Activated B cell treated with CpG ODN at 0.5 μM for 24 hours (primary cell): Measurements from ENCODE around the gene CS. TPM values are rescaled to one million over a fixed set of nuclear protein-coding genes. Genes with fewer than 3 reads are reported as not detected.

Experiments used
- ATAC-seq: fragments of 200-7000 bp; cut with Tn5 transposase; one replicate; pipeline ENCODE4 v1.10.0; 2021; ENCODE audit warnings: low read depth, mild to moderate bottlenecking, moderate library complexity
- CTCF ChIA-PET: fragments of 350-600 bp; sonication (Branson Sonifier 250); formaldehyde crosslinking; loops from one replicate; lab custom pipeline; 2021; ENCODE audit warnings: antibody characterized with exemption; lab: Charles Lee
- POLR2A ChIA-PET: fragments of 350-600 bp; sonication (Branson Sonifier 250); formaldehyde crosslinking; loops from one replicate; lab custom pipeline; 2021; ENCODE audit warnings: antibody characterized with exemption; lab: Charles Lee
- DNase-seq: peaks from one replicate; pipeline ENCODE4 v3.0.0; 2022
- H3K27ac Mint-ChIP-seq: one replicate; pipeline ENCODE4 v1.8.0; 2020; ENCODE audit warnings: mixed read lengths
- H3K27me3 Mint-ChIP-seq: one replicate; pipeline ENCODE4 v1.8.0; 2021; ENCODE audit warnings: mixed read lengths
- H3K36me3 Mint-ChIP-seq: one replicate; pipeline ENCODE4 v1.8.0; 2021; ENCODE audit warnings: low read depth, mixed read lengths
- H3K4me1 Mint-ChIP-seq: one replicate; pipeline ENCODE4 v1.8.0; 2021; ENCODE audit warnings: mixed read lengths
- H3K4me3 Mint-ChIP-seq: one replicate; pipeline ENCODE4 v1.8.0; 2020; ENCODE audit warnings: mild to moderate bottlenecking, mixed read lengths
- H3K9me3 Mint-ChIP-seq: one replicate; pipeline ENCODE4 v1.8.0; 2020; ENCODE audit warnings: mixed read lengths
- CTCF ChIP-seq: fragments of 200-600 bp; IDR thresholded peaks from one replicate; pipeline ENCODE4 v1.8.0; 2022; ENCODE audit warnings: antibody characterized with exemption, mild to moderate bottlenecking
- intact Hi-C: fragments of 100-400 bp; cut with micrococcal nuclease; formaldehyde crosslinking; loops from one replicate; pipeline ENCODE4 v1.15.1; 2024
- total RNA-seq: library from RNA; stranded (reverse); gene quantifications from 2 replicates; pipeline ENCODE4 v1.2.3, GENCODE V29; 2022

CS gene
- total RNA-seq, 1 donor from 2014 or later = 233 TPM

- Mint-ChIP-seq H3K27ac (no peak overlapping the region), H3K9me3 (no peaks in the 10 kb centered on the region), H3K27me3 (no peaks in the 10 kb centered on the region), H3K4me1 (peaks cover 15% of the 10 kb centered on the region), H3K36me3 (peaks cover 10% of the 10 kb centered on the region), H3K4me3 (no peak overlapping the region)
- no peak for DNase-seq
- ChIA-PET POLR2A (no interaction called here), CTCF (no interaction called here)
- intact Hi-C loops = no loop called here
- no peak for ATAC-seq
- no peak for TF ChIP-seq CTCF
Observed at GRCh38 chr12:56229082-56229481, 71.0 kb downstream of the CS start.

- H3K27me3 Mint-ChIP-seq = no peaks in the 10 kb centered on the region
- H3K36me3 Mint-ChIP-seq = peaks cover 27% of the 10 kb centered on the region
- ATAC-seq = no peak
- ChIA-PET POLR2A (no interaction called here), CTCF (no interaction called here)
- no peaks in the 10 kb centered on the region for H3K9me3 Mint-ChIP-seq
- H3K27ac Mint-ChIP-seq = peak overlapping the region; percentile 98
- intact Hi-C loops = loop anchor here (1.0 to 5.0 kb wide), 10 partner anchors 19 to 487 kb away; partner anchors contain the start of genes ANKRD52, MYL6B, PYM1 and RAB5B
- peaks cover 44% of the 10 kb centered on the region for H3K4me1 Mint-ChIP-seq
- TF ChIP-seq CTCF = no peak
- H3K4me3 Mint-ChIP-seq = peak overlapping the region; percentile 99
- DNase-seq = no peak
Observed at GRCh38 chr12:56224954-56225353, 75.2 kb downstream of the CS start.

DNA sequence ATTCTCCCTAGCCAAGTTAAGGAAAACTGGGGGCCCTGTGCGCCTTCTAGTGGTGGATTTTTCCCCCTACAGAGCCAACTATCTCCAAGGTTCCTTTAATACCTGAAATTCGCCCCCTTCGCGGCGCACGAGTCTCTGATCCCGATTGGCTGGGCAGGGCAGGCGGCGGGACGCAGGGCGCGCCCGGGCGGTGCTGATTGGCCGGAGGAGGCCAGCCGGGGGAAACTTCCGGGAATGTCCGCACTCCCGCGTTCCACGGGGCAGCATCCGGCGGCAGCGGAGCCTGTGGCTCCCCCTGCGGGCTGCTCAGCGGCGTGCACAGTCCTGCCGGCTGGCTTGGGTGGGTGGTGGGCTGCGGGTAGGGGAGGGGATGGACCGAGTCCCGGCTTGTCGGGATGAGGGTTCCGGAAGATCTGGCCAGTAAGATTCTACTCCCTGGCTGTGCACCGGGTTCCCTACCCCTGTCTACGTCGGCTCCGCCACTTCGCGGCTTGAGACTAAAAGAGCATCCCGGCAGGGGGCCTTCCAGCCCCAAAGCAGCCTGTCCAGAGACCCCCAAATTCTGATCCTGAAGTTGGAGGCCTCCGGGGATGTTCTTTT lies 75.9 kb downstream of the CS start, which contains the start of gene NABP2:
TSS of gene NABP2 (plus strand) at position 241 of the 600 bp plus-strand sequence. CDS start 515 bp downstream, outside the sequence.
- H3K27me3 Mint-ChIP-seq = no peaks in the 10 kb centered on the region
- CTCF ChIA-PET = interaction anchor here (4.0 kb wide), 1 partner anchor 104 kb away, joined by 34 read pairs; the partner anchor contains the start of gene ZC3H10
- H3K27ac Mint-ChIP-seq = peak within 1 kb of the TSS; percentile 98
- DNase-seq (peak; percentile 88), ATAC-seq (peak; percentile 72)
- H3K36me3 Mint-ChIP-seq = peaks cover 27% of the 10 kb centered on the region
- H3K9me3 Mint-ChIP-seq = no peaks in the 10 kb centered on the region
- peak; percentile 67 for TF ChIP-seq CTCF
- intact Hi-C loops = loop anchor here (1.0 to 5.0 kb wide), 10 partner anchors 18 to 486 kb away; partner anchors contain the start of genes ANKRD52, MYL6B, PYM1 and RAB5B
- POLR2A ChIA-PET = no interaction called here
- H3K4me3 Mint-ChIP-seq = peak within 1 kb of the TSS; percentile 99
- peaks cover 48% of the 10 kb centered on the region for H3K4me1 Mint-ChIP-seq

GRCh38 chr12:56223571-56224101 lies 76.5 kb downstream of the CS start:
- Mint-ChIP-seq H3K36me3 (peaks cover 24% of the 10 kb centered on the region), H3K4me1 (peaks cover 48% of the 10 kb centered on the region), H3K4me3 (peak overlapping the region; percentile 99), H3K27me3 (no peaks in the 10 kb centered on the region), H3K9me3 (no peaks in the 10 kb centered on the region), H3K27ac (peak overlapping the region; percentile 98)
- ATAC-seq = no peak
- intact Hi-C loops = loop anchor here (1.0 to 5.0 kb wide), 10 partner anchors 17 to 485 kb away; partner anchors contain the start of genes ANKRD52, MYL6B, PYM1 and RAB5B
- no peak for TF ChIP-seq CTCF
- DNase-seq = no peak
- CTCF ChIA-PET = interaction anchor here (1.3 to 4.0 kb wide), 5 partner anchors 18 to 241 kb away, joined by 5 to 52 read pairs (median 34); partner anchors contain the start of genes SMARCC2 and ZC3H10
- POLR2A ChIA-PET = interaction anchor here (0.7 to 4.0 kb wide), 3 partner anchors 11 to 484 kb away, joined by 4 to 111 read pairs (median 25); no protein-coding TSS in a partner anchor

DNA sequence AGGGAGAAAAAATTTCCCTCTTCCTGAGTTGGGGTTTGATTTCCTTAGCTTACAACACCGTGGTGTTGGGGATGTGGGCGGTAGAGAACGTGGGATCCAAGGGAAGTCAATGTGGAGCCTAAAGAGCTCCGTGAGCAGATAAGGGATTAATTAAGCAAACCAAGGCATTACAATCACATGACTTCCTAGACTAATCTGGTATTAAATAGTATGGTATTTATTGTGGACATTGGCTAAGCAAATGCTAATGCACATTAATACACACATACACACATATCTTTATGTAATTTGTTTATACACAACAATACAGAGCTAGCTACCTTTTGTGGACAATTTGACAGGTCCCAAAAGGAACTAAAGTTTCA lies 77.6 kb downstream of the CS start:
- ATAC-seq (no peak), DNase-seq (no peak)
- H3K27ac Mint-ChIP-seq = peak overlapping the region; percentile 98
- H3K4me3 Mint-ChIP-seq = peak overlapping the region; percentile 99
- no peaks in the 10 kb centered on the region for H3K9me3 Mint-ChIP-seq
- no peak for TF ChIP-seq CTCF
- H3K36me3 Mint-ChIP-seq = peaks cover 24% of the 10 kb centered on the region
- peaks cover 48% of the 10 kb centered on the region for H3K4me1 Mint-ChIP-seq
- CTCF ChIA-PET = interaction anchor here (1.0 to 4.0 kb wide), 13 partner anchors 13 to 484 kb away, joined by 3 to 52 read pairs (median 6); partner anchors contain the start of genes ANKRD52, ESYT1, GLS2 and PA2G4
- intact Hi-C loops = loop anchor here (5.0 kb wide), 2 partner anchors 250 to 295 kb away; partner anchors contain the start of genes PYM1 and RAB5B
- POLR2A ChIA-PET = interaction anchor here (0.6 to 4.0 kb wide), 27 partner anchors 10 to 1723 kb away, joined by 3 to 111 read pairs (median 7); partner anchors contain the start of genes ANKRD52, CNPY2, COQ10A and ESYT1
- H3K27me3 Mint-ChIP-seq = no peaks in the 10 kb centered on the region
